Hepatocyte (in vitro differentiated cells): Measurements from ENCODE around the gene XXYLT1. TPM values are rescaled to one million over a fixed set of nuclear protein-coding genes. Genes with fewer than 3 reads are reported as not detected.
"Not testable (repeated sequence)": the region's sequence is repeated elsewhere in the genome, so short reads cannot be mapped to it uniquely, and the experiment has no call there.

ENCODE experiments used
- DNase-seq: peaks from one replicate; pipeline ENCODE4 v3.0.0-alpha.2; 2016; ENCODE audit warnings: low spot score
- H2AFZ ChIP-seq: fragments of 200-600 bp; sonication (generic); 2 replicates; pipeline ENCODE4 v1.6.0; 2016; ENCODE audit warnings: antibody characterized with exemption, mild to moderate bottlenecking
- H3K27ac ChIP-seq: fragments of 200-600 bp; sonication (generic); 2 replicates; pipeline ENCODE4 v1.5.1; 2016; ENCODE audit warnings: mild to moderate bottlenecking
- H3K27me3 ChIP-seq: fragments of 200-600 bp; sonication (generic); 2 replicates; pipeline ENCODE4 v1.6.1; 2016
- H3K36me3 ChIP-seq: fragments of 200-600 bp; sonication (generic); replicated peaks from 2 replicates; pipeline ENCODE4 v1.5.1; 2016; ENCODE audit warnings: low read depth; ENCODE audit not compliant: insufficient read depth
- H3K4me1 ChIP-seq: fragments of 200-600 bp; sonication (generic); 2 replicates; pipeline ENCODE4 v1.5.1; 2016; ENCODE audit warnings: mild to moderate bottlenecking, moderate library complexity; ENCODE audit not compliant: insufficient read depth
- H3K4me2 ChIP-seq: fragments of 200-600 bp; sonication (generic); 2 replicates; pipeline ENCODE4 v1.6.0; 2016
- H3K4me3 ChIP-seq: fragments of 200-600 bp; sonication (generic); 2 replicates; pipeline ENCODE4 v1.5.1; 2016; ENCODE audit warnings: mild to moderate bottlenecking
- H3K79me2 ChIP-seq: fragments of 200-600 bp; sonication (generic); 2 replicates; pipeline ENCODE4 v1.6.0; 2017; ENCODE audit warnings: mild to moderate bottlenecking
- H3K9me2 ChIP-seq: fragments of 200-600 bp; sonication (generic); replicated peaks from 2 replicates; pipeline ENCODE4 v1.6.0; 2017; ENCODE audit warnings: mild to moderate bottlenecking; ENCODE audit not compliant: insufficient read depth
- H3K9me3 ChIP-seq: fragments of 200-600 bp; sonication (generic); 2 replicates; pipeline ENCODE4 v1.5.1; 2016; ENCODE audit warnings: low read depth, mild to moderate bottlenecking
- H4K20me1 ChIP-seq: fragments of 200-600 bp; sonication (generic); 2 replicates; pipeline ENCODE4 v1.6.0; 2016; ENCODE audit warnings: mild to moderate bottlenecking; ENCODE audit not compliant: insufficient read depth, poor library complexity, severe bottlenecking
- EZH2 ChIP-seq: fragments of 200-600 bp; sonication (generic); IDR thresholded peaks from 2 replicates; pipeline ENCODE4 v1.6.1; 2016; ENCODE audit warnings: antibody characterized with exemption, mild to moderate bottlenecking, borderline replicate concordance
- EZH2phosphoT487 ChIP-seq: fragments of 200-600 bp; sonication (generic); IDR thresholded peaks from one replicate; pipeline ENCODE4 v1.6.1; 2018; ENCODE audit warnings: antibody characterized with exemption, mild to moderate bottlenecking, low read depth, moderate library complexity; ENCODE audit not compliant: unreplicated experiment, severe bottlenecking
- WGBS: methylation state at CpG from one replicate; pipeline ENCODE4 v1.1.6; 2016; ENCODE audit warnings: low lambda C conversion rate; ENCODE audit errors: missing lambda C conversion rate; 5-methylcytosine and 5-hydroxymethylcytosine counted together
- polyA plus RNA-seq: library from polyadenylated mRNA; unstranded; fragments of >200 nt; fragmentation: Nextera tagmentation; extraction: Ambion mirVana; gene quantifications from 2 replicates; pipeline ENCODE4 v1.2.1, GENCODE V29; 2016
- total RNA-seq: library from RNA; depleted of rRNA; stranded (reverse); fragments of >200 nt; gene quantifications from 2 replicates; pipeline ENCODE4 v1.2.3, GENCODE V29; 2014
- TF ChIP-seq, protein P1 (sequence below): fragments of 200-600 bp; sonication (generic); IDR thresholded peaks from 2 replicates; pipeline ENCODE4 v1.5.1; 2016; ENCODE audit warnings: antibody characterized with exemption, mild to moderate bottlenecking; ENCODE audit not compliant: poor library complexity

The XXYLT1 gene
- total and polyA plus RNA-seq, 2 experiments from 2014 or later, result 20.9 to 25.6 TPM

- H4K20me1 ChIP-seq, result no peaks in the 10 kb centered on the region
- 91% methylated on average over 4 of the region's 6 CpGs for WGBS
- no peaks in the 10 kb centered on the region for H3K79me2 ChIP-seq
- no peaks in the 10 kb centered on the region for H3K36me3 ChIP-seq
- H3K9me2 ChIP-seq, result no peaks in the 10 kb centered on the region
- no peak overlapping the region for H2AFZ ChIP-seq
- no peak for DNase-seq
- H3K4me2 ChIP-seq, result no peak overlapping the region
- no peak overlapping the region for H3K4me3 ChIP-seq
- TF ChIP-seq EZH2, result no peak
- no peak for TF ChIP-seq EZH2phosphoT487
- TF ChIP-seq, protein P1, sequence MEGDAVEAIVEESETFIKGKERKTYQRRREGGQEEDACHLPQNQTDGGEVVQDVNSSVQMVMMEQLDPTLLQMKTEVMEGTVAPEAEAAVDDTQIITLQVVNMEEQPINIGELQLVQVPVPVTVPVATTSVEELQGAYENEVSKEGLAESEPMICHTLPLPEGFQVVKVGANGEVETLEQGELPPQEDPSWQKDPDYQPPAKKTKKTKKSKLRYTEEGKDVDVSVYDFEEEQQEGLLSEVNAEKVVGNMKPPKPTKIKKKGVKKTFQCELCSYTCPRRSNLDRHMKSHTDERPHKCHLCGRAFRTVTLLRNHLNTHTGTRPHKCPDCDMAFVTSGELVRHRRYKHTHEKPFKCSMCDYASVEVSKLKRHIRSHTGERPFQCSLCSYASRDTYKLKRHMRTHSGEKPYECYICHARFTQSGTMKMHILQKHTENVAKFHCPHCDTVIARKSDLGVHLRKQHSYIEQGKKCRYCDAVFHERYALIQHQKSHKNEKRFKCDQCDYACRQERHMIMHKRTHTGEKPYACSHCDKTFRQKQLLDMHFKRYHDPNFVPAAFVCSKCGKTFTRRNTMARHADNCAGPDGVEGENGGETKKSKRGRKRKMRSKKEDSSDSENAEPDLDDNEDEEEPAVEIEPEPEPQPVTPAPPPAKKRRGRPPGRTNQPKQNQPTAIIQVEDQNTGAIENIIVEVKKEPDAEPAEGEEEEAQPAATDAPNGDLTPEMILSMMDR, result no peak
- no peaks in the 10 kb centered on the region for H3K9me3 ChIP-seq
- H3K4me1 ChIP-seq, result no peaks in the 10 kb centered on the region
- H3K27me3 ChIP-seq, result no peaks in the 10 kb centered on the region
- H3K27ac ChIP-seq, result no peak overlapping the region
These were observed 216.6 kb downstream of the XXYLT1 start for GRCh38 chr3:195054311-195054710.

GRCh38 chr3:195052939-195053338, 218.0 kb downstream of the XXYLT1 start:
- no peak for DNase-seq
- 81% methylated on average over 6 of the region's 6 CpGs for WGBS
- no peaks in the 10 kb centered on the region for H3K9me2 ChIP-seq
- H3K9me3 ChIP-seq, result no peaks in the 10 kb centered on the region
- H3K36me3 ChIP-seq, result no peaks in the 10 kb centered on the region
- no peak overlapping the region for H2AFZ ChIP-seq
- H3K27me3 ChIP-seq, result no peaks in the 10 kb centered on the region
- no peak overlapping the region for H3K4me3 ChIP-seq
- H4K20me1 ChIP-seq, result no peaks in the 10 kb centered on the region
- no peaks in the 10 kb centered on the region for H3K79me2 ChIP-seq
- no peak overlapping the region for H3K27ac ChIP-seq
- H3K4me2 ChIP-seq, result no peak overlapping the region
- TF ChIP-seq EZH2phosphoT487 (no peak), EZH2 (no peak)
- TF ChIP-seq, protein P1, result no peak
- H3K4me1 ChIP-seq, result no peaks in the 10 kb centered on the region

GRCh38 chr3:195050296-195050695, 220.7 kb downstream of the XXYLT1 start:
- not testable (repeated sequence) for H3K9me2 ChIP-seq, H3K79me2 ChIP-seq, DNase-seq, H2AFZ ChIP-seq, H3K27ac ChIP-seq, H3K4me2 ChIP-seq, H3K9me3 ChIP-seq, H4K20me1 ChIP-seq, H3K4me3 ChIP-seq, H3K27me3 ChIP-seq, H3K36me3 ChIP-seq, H3K4me1 ChIP-seq
- 83% methylated on average over 5 of the region's 5 CpGs for WGBS

- WGBS, result 76% methylated on average over 16 of the region's 16 CpGs
- no peaks in the 10 kb centered on the region for H3K79me2 ChIP-seq
- no peak for DNase-seq
These were observed 222.7 kb downstream of the XXYLT1 start for GRCh38 chr3:195048059-195048905.

More at GRCh38 chr3:195048059-195048905, 222.7 kb downstream of the XXYLT1 start:
- H3K27ac ChIP-seq, result no peak overlapping the region
- no peak overlapping the region for H3K4me3 ChIP-seq
- no peaks in the 10 kb centered on the region for H3K9me3 ChIP-seq
- no peaks in the 10 kb centered on the region for H4K20me1 ChIP-seq
- TF ChIP-seq EZH2phosphoT487 (no peak), EZH2 (no peak)
- TF ChIP-seq, protein P1, result no peak
- no peaks in the 10 kb centered on the region for H3K36me3 ChIP-seq
- H2AFZ ChIP-seq, result no peak overlapping the region
- H3K27me3 ChIP-seq, result no peaks in the 10 kb centered on the region
- H3K9me2 ChIP-seq, result no peaks in the 10 kb centered on the region
- no peak overlapping the region for H3K4me2 ChIP-seq
- H3K4me1 ChIP-seq, result no peaks in the 10 kb centered on the region
